IMR-90 (cell line): Measurements from ENCODE around the gene LCE1E.

Experiments used
- BHLHE40 ChIP-seq: fragments of 150-350 bp; IDR thresholded peaks from 2 replicates; pipeline ENCODE4 v1.6.1; 2016; ENCODE audit warnings: mild to moderate bottlenecking, low read depth, low read length
- MAFK ChIP-seq: IDR thresholded peaks from 2 replicates; pipeline ENCODE4 v1.6.1; 2012; ENCODE audit warnings: low read depth, low read length, improper control_type of control experiment
- RAD21 ChIP-seq: IDR thresholded peaks from 2 replicates; pipeline ENCODE4 v1.6.1; 2012; ENCODE audit warnings: low read length, improper control_type of control experiment
- RFX5 ChIP-seq: IDR thresholded peaks from 2 replicates; pipeline ENCODE4 v1.8.0; 2012; ENCODE audit warnings: low read depth, mild to moderate bottlenecking, low read length, moderate library complexity
- TF ChIP-seq, protein P1 (sequence below): conservative IDR thresholded peaks from 2 replicates; pipeline ENCODE4 v1.5.1; 2012; ENCODE audit warnings: mild to moderate bottlenecking, low read depth, low read length, improper control_type of control experiment

GRCh38 chr1:152739841-152740240 is 46.2 kb upstream of the LCE1E start:
- TF ChIP-seq MAFK, result no peak
- no peak for TF ChIP-seq RFX5
- TF ChIP-seq, protein P1, sequence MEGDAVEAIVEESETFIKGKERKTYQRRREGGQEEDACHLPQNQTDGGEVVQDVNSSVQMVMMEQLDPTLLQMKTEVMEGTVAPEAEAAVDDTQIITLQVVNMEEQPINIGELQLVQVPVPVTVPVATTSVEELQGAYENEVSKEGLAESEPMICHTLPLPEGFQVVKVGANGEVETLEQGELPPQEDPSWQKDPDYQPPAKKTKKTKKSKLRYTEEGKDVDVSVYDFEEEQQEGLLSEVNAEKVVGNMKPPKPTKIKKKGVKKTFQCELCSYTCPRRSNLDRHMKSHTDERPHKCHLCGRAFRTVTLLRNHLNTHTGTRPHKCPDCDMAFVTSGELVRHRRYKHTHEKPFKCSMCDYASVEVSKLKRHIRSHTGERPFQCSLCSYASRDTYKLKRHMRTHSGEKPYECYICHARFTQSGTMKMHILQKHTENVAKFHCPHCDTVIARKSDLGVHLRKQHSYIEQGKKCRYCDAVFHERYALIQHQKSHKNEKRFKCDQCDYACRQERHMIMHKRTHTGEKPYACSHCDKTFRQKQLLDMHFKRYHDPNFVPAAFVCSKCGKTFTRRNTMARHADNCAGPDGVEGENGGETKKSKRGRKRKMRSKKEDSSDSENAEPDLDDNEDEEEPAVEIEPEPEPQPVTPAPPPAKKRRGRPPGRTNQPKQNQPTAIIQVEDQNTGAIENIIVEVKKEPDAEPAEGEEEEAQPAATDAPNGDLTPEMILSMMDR, result no peak
- TF ChIP-seq BHLHE40, result no peak
- no peak for TF ChIP-seq RAD21
